GM12878 (cell line): ENCODE data around the gene ICOSLG. TPM values are rescaled to one million over a fixed set of nuclear protein-coding genes. Genes with fewer than 3 reads are reported as not detected.
"Not testable (repeated sequence)": the region's sequence is repeated elsewhere in the genome, so short reads cannot be mapped to it uniquely, and the experiment has no call there.

Experiments used
- ATAC-seq: fragments of 200-7000 bp; cut with Tn5 transposase; 3 replicates; pipeline ENCODE4 v1.9.1; 2020; ENCODE audit warnings: mild to moderate bottlenecking, moderate library complexity
- BruUV-seq: library from RNA; stranded (reverse); fragments of 400-500 nt; replicated peaks from 2 replicates; lab custom pipeline; 2021; lab: Mats Ljungman, UMichigan
- CTCF ChIA-PET: fragments of 300-600 bp; sonication (Branson Sonifier 250); formaldehyde crosslinking; extraction: SDS; loops from one replicate; lab custom pipeline; 2021; ENCODE audit warnings: inconsistent platforms; lab: Yijun Ruan, JAX
- POLR2A ChIA-PET: fragments of 350-600 bp; formaldehyde crosslinking; extraction: SDS; loops from one replicate; lab custom pipeline; 2021; ENCODE audit warnings: inconsistent platforms; lab: Charles Lee
- RAD21 ChIA-PET: fragments of 300-600 bp; sonication (Branson Sonifier 250); formaldehyde crosslinking; loops from one replicate; lab custom pipeline; 2023; ENCODE audit warnings: antibody characterized with exemption; ENCODE audit not compliant: unreplicated experiment; lab: Charles Lee
- SMC1A ChIA-PET: fragments of 300-600 bp; sonication (Branson Sonifier 250); formaldehyde crosslinking; loops from one replicate; lab custom pipeline; 2023; ENCODE audit not compliant: unreplicated experiment, uncharacterized antibody; lab: Charles Lee
- DNase-seq: peaks from one replicate; pipeline ENCODE4 v3.0.0-alpha.2; 2011; ENCODE audit warnings: low read depth, low spot score
- FAIRE-seq: peaks from 3 replicates; lab custom pipeline; 2011; peaks lifted over from hg19 to GRCh38; lab: Jason Lieb, UNC
- H2AFZ ChIP-seq: 2 replicates; pipeline ENCODE4 v1.6.0; 2011; ENCODE audit warnings: low read depth, low read length, control low read depth; ENCODE audit not compliant: control insufficient read depth
- H3K27ac ChIP-seq: 2 replicates; pipeline ENCODE4 v1.5.1; 2011; ENCODE audit warnings: control low read depth; ENCODE audit not compliant: control insufficient read depth, insufficient read depth
- H3K27me3 ChIP-seq, 2 experiments: replicated peaks in 1 of 2; 2 replicates each; pipeline versions ENCODE4 v1.6.0 to v1.6.1; 2011; ENCODE audit warnings: low read length in 1 of 2; ENCODE audit not compliant: control insufficient read depth in 2 of 2, insufficient read depth in 2 of 2
- H3K36me3 ChIP-seq, 2 experiments: 2 replicates each; pipeline ENCODE4 v1.5.1; 2011; ENCODE audit warnings: low read length in 1 of 2; ENCODE audit not compliant: control insufficient read depth in 2 of 2, insufficient read depth in 2 of 2
- H3K4me1 ChIP-seq: 2 replicates; pipeline ENCODE4 v1.6.1; 2011; ENCODE audit warnings: mild to moderate bottlenecking, low read length, moderate library complexity, mixed read lengths; ENCODE audit not compliant: control insufficient read depth, insufficient read depth
- H3K4me2 ChIP-seq: 2 replicates; pipeline ENCODE4 v1.6.0; 2011; ENCODE audit warnings: control low read depth; ENCODE audit not compliant: control insufficient read depth, insufficient read depth
- H3K4me3 ChIP-seq: fragments of 200-600 bp; sonication (generic); 2 replicates; pipeline ENCODE4 v1.5.1; 2016
- H3K79me2 ChIP-seq: 2 replicates; pipeline ENCODE4 v1.6.0; 2011; ENCODE audit warnings: low read length; ENCODE audit not compliant: control insufficient read depth, insufficient read depth
- H3K9ac ChIP-seq: 2 replicates; pipeline ENCODE4 v1.8.0; 2011; ENCODE audit warnings: low read length, control low read depth, mixed read lengths; ENCODE audit not compliant: control insufficient read depth, insufficient read depth
- H3K9me3 ChIP-seq: replicated peaks from 3 replicates; pipeline ENCODE4 v1.5.1; 2011; ENCODE audit warnings: mild to moderate bottlenecking, low read length; ENCODE audit not compliant: control insufficient read depth, insufficient read depth
- H4K20me1 ChIP-seq: 2 replicates; pipeline ENCODE4 v1.6.0; 2011; ENCODE audit not compliant: control insufficient read depth, insufficient read depth
- JUNB ChIP-seq: IDR thresholded peaks from 2 replicates; pipeline ENCODE4 v1.6.1; 2016; ENCODE audit warnings: antibody characterized with exemption, mild to moderate bottlenecking
- JUND ChIP-seq: IDR thresholded peaks from 2 replicates; pipeline ENCODE4 v1.6.1; 2012; ENCODE audit warnings: low read depth, mild to moderate bottlenecking, low read length, improper control_type of control experiment, moderate library complexity
- NBN ChIP-seq: fragments of 450-650 bp; IDR thresholded peaks from 2 replicates; pipeline ENCODE4 v1.6.1; 2016
- RBBP5 ChIP-seq: fragments of 200-600 bp; sonication (generic); conservative IDR thresholded peaks from 2 replicates; pipeline ENCODE4 v1.6.1; 2016
- SPI1 ChIP-seq: IDR thresholded peaks from 2 replicates; pipeline ENCODE4 v1.6.1; 2011; ENCODE audit warnings: low read depth, mild to moderate bottlenecking, low read length, moderate library complexity, borderline replicate concordance; ENCODE audit not compliant: insufficient read depth
- SREBF1 ChIP-seq: IDR thresholded peaks from 2 replicates; pipeline ENCODE4 v1.6.1; 2012; ENCODE audit warnings: mild to moderate bottlenecking, low read length
- WRNIP1 ChIP-seq: IDR thresholded peaks from 2 replicates; pipeline ENCODE4 v1.6.1; 2011; ENCODE audit warnings: low read depth, low read length, improper control_type of control experiment, borderline replicate concordance
- ZBTB4 ChIP-seq: fragments of 450-650 bp; formaldehyde crosslinking; IDR thresholded peaks from 2 replicates; pipeline ENCODE4 v1.4.0; 2022; ENCODE audit warnings: mild to moderate bottlenecking, moderate library complexity
- ZNF384 ChIP-seq: IDR thresholded peaks from 2 replicates; pipeline ENCODE4 v1.6.1; 2012; ENCODE audit warnings: low read depth, mild to moderate bottlenecking, low read length, improper control_type of control experiment, borderline replicate concordance
- WGBS: methylation state at CpG from one replicate; pipeline ENCODE4 v1.1.6; 2016; ENCODE audit warnings: low lambda C conversion rate; ENCODE audit not compliant: insufficient replicate concordance, insufficient coverage; ENCODE audit errors: missing lambda C conversion rate; 5-methylcytosine and 5-hydroxymethylcytosine counted together
- in situ Hi-C: fragments of 300-500 bp; cut with MboI; formaldehyde crosslinking; loops from 9 replicates; pipeline ENCODE4 v1.14.3; 2018; ENCODE audit warnings: mixed read lengths
- intact Hi-C: fragments of 100-400 bp; cut with micrococcal nuclease; formaldehyde crosslinking; loops from one replicate; pipeline ENCODE4 v1.14.2; 2022; ENCODE audit not compliant: unreplicated experiment
- polyA plus RNA-seq, 11 experiments: library from polyadenylated mRNA; depleted of rRNA in 4 of 11; unstranded in 6 of 11; stranded (reverse) in 5 of 11; fragments of >200 nt; fragmentation: Nextera tagmentation in 4 of 11; fragmentation: Illumina TruSeq in 1 of 11; extraction: Ambion mirVana in 4 of 11; extraction: Trizol in 1 of 11; gene quantifications; 1 replicate in 1 of 11; 2 replicates in 10 of 11; pipeline versions ENCODE4 v1.2.1 to v1.2.3, GENCODE V29; 2011 to 2016; ENCODE audit warnings: inconsistent platforms in 2 of 11, missing spikeins in 2 of 11, low read depth in 1 of 11
- total RNA-seq, 4 experiments: library from RNA; depleted of rRNA in 3 of 4; stranded (reverse); fragments of >200 nt in 3 of 4; fragmentation: Illumina TruSeq in 1 of 4; extraction: Trizol in 1 of 4; gene quantifications; 2 replicates each; pipeline versions ENCODE4 v1.2.1 to v1.2.3, GENCODE V29; 2013 to 2021
- TF ChIP-seq, protein P1 (sequence below): fragments of 450-650 bp; IDR thresholded peaks from 2 replicates; pipeline ENCODE4 v1.6.1; 2017; ENCODE audit warnings: mild to moderate bottlenecking, moderate library complexity
- TF ChIP-seq, protein P2 (sequence below), 3 experiments: IDR thresholded peaks in 2 of 3; conservative IDR thresholded peaks in 1 of 3; 2 replicates each; pipeline ENCODE4 v1.5.1; 2011; ENCODE audit warnings: low read depth in 3 of 3, low read length in 3 of 3, mild to moderate bottlenecking in 3 of 3, control low read depth in 2 of 3, moderate library complexity in 2 of 3, inconsistent platforms in 1 of 3, mixed read lengths in 1 of 3; ENCODE audit not compliant: control insufficient read depth in 2 of 3, insufficient read depth in 1 of 3; ENCODE audit errors: extremely low read depth in 1 of 3

ICOSLG gene
- total and polyA plus RNA-seq, 10 of the 15 experiments (the other 5 are each of a cell fraction or from before 2014, with no cell fraction given) = 0.84 to 16.4 (median 6.2) TPM

GRCh38 chr21:44253832-44254710 is 13.3 kb upstream of the ICOSLG start (continued):
- TF ChIP-seq ZBTB4 (CRISPR knock-in tag) = no peak
- TF ChIP-seq, protein P1, sequence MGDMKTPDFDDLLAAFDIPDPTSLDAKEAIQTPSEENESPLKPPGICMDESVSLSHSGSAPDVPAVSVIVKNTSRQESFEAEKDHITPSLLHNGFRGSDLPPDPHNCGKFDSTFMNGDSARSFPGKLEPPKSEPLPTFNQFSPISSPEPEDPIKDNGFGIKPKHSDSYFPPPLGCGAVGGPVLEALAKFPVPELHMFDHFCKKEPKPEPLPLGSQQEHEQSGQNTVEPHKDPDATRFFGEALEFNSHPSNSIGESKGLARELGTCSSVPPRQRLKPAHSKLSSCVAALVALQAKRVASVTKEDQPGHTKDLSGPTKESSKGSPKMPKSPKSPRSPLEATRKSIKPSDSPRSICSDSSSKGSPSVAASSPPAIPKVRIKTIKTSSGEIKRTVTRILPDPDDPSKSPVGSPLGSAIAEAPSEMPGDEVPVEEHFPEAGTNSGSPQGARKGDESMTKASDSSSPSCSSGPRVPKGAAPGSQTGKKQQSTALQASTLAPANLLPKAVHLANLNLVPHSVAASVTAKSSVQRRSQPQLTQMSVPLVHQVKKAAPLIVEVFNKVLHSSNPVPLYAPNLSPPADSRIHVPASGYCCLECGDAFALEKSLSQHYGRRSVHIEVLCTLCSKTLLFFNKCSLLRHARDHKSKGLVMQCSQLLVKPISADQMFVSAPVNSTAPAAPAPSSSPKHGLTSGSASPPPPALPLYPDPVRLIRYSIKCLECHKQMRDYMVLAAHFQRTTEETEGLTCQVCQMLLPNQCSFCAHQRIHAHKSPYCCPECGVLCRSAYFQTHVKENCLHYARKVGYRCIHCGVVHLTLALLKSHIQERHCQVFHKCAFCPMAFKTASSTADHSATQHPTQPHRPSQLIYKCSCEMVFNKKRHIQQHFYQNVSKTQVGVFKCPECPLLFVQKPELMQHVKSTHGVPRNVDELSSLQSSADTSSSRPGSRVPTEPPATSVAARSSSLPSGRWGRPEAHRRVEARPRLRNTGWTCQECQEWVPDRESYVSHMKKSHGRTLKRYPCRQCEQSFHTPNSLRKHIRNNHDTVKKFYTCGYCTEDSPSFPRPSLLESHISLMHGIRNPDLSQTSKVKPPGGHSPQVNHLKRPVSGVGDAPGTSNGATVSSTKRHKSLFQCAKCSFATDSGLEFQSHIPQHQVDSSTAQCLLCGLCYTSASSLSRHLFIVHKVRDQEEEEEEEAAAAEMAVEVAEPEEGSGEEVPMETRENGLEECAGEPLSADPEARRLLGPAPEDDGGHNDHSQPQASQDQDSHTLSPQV = no peak
- TF ChIP-seq RBBP5 = no peak
- TF ChIP-seq, protein P2, sequence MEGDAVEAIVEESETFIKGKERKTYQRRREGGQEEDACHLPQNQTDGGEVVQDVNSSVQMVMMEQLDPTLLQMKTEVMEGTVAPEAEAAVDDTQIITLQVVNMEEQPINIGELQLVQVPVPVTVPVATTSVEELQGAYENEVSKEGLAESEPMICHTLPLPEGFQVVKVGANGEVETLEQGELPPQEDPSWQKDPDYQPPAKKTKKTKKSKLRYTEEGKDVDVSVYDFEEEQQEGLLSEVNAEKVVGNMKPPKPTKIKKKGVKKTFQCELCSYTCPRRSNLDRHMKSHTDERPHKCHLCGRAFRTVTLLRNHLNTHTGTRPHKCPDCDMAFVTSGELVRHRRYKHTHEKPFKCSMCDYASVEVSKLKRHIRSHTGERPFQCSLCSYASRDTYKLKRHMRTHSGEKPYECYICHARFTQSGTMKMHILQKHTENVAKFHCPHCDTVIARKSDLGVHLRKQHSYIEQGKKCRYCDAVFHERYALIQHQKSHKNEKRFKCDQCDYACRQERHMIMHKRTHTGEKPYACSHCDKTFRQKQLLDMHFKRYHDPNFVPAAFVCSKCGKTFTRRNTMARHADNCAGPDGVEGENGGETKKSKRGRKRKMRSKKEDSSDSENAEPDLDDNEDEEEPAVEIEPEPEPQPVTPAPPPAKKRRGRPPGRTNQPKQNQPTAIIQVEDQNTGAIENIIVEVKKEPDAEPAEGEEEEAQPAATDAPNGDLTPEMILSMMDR (IDR thresholded peaks at IDR 0.05 in 2 of 3, conservative IDR thresholded peaks at IDR 0.05 in 1 of 3; ENCODE audit: control insufficient read depth in 2 of 3, extremely low read depth in 1 of 3, insufficient read depth in 1 of 3, low read depth in 3 of 3, low read length in 3 of 3) = no peak
- no peak for TF ChIP-seq JUND
- TF ChIP-seq SPI1 = no peak
- TF ChIP-seq WRNIP1 = no peak
- no peak for TF ChIP-seq JUNB
- no peak for TF ChIP-seq NBN
- no peak for TF ChIP-seq SREBF1
- TF ChIP-seq ZNF384 = no peak

DNA sequence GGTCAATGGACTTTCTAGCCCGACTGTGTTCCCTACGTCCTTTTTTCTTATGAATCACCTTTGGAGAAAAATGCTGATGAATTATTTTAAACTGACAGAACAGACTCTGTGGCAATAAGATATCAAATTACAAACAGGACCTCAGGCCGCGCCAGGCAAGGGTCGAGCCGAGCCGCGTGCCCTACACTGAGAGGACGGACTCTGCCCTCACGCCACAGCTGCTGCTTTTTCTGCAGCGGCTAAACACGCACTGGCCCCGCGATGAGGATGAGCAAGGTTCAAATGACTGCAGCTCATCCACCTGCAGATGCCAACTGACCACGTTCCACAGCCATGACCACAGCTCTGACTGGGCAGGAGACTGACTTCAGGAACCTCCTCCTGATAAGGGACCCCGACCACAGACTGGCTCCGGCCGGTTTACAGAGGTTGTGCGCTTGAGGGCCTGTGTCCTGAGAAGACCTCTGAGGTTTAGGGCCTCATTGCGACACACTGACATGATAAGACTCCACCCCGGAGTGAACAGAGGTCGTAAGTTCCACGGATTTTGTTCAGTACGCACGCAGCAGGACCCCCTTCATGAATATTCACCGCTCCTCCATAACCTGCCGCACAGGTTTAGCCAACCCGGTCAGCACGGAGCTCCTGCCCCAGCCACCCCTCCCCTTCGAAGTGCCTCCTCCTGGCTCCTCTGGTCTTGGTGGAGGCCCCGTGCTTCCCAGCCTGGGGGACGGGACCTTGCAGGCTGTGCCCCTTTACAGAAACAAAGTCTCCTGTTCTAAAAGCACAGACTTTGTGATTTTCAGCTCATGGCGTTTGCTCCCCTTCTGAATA is 8.7 kb upstream of the ICOSLG start:
- DNase-seq, SMC1A ChIA-PET, FAIRE-seq, BruUV-seq, H3K4me1 ChIP-seq, H2AFZ ChIP-seq, H4K20me1 ChIP-seq, in situ Hi-C loops, intact Hi-C loops, RAD21 ChIA-PET, H3K4me2 ChIP-seq, H3K27me3 ChIP-seq, CTCF ChIA-PET, ATAC-seq, H3K4me3 ChIP-seq, POLR2A ChIA-PET, H3K27ac ChIP-seq, H3K9me3 ChIP-seq, H3K36me3 ChIP-seq, H3K9ac ChIP-seq, H3K79me2 ChIP-seq: not testable (repeated sequence)
- no CpG with 5 or more reads among the region's 33 CpGs for WGBS
